GM12873 (cell line): ENCODE results near the gene JAKMIP1.

ENCODE experiments used
- TF ChIP-seq, protein P1 (sequence below): IDR thresholded peaks from 2 replicates; pipeline ENCODE4 v1.5.1; 2012; ENCODE audit warnings: low read depth, mild to moderate bottlenecking, moderate library complexity, low read length, control low read depth; ENCODE audit not compliant: insufficient read depth; ENCODE audit errors: missing control alignments

Gene JAKMIP1

DNA sequence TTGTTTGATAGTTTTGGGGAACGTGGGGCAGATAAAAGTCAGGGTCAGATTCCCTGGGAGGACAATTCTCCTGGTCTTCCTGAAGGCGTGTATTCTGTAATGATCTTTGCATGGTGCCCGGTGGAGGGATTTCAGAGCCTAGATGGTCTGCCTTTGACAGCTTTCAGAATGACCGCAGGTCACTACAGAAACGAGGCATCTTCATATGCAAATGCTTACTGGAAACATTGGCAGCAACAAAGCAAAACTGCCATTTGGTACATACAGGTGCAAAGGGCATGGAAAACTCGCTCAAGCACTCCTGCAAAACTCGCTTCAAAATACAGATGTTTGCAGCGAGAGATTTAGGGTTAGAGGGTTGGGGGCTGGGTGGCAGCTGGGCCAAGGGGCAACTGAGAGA, 190.9 kb downstream of the JAKMIP1 start:
- TF ChIP-seq, protein P1, sequence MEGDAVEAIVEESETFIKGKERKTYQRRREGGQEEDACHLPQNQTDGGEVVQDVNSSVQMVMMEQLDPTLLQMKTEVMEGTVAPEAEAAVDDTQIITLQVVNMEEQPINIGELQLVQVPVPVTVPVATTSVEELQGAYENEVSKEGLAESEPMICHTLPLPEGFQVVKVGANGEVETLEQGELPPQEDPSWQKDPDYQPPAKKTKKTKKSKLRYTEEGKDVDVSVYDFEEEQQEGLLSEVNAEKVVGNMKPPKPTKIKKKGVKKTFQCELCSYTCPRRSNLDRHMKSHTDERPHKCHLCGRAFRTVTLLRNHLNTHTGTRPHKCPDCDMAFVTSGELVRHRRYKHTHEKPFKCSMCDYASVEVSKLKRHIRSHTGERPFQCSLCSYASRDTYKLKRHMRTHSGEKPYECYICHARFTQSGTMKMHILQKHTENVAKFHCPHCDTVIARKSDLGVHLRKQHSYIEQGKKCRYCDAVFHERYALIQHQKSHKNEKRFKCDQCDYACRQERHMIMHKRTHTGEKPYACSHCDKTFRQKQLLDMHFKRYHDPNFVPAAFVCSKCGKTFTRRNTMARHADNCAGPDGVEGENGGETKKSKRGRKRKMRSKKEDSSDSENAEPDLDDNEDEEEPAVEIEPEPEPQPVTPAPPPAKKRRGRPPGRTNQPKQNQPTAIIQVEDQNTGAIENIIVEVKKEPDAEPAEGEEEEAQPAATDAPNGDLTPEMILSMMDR: no peak

DNA sequence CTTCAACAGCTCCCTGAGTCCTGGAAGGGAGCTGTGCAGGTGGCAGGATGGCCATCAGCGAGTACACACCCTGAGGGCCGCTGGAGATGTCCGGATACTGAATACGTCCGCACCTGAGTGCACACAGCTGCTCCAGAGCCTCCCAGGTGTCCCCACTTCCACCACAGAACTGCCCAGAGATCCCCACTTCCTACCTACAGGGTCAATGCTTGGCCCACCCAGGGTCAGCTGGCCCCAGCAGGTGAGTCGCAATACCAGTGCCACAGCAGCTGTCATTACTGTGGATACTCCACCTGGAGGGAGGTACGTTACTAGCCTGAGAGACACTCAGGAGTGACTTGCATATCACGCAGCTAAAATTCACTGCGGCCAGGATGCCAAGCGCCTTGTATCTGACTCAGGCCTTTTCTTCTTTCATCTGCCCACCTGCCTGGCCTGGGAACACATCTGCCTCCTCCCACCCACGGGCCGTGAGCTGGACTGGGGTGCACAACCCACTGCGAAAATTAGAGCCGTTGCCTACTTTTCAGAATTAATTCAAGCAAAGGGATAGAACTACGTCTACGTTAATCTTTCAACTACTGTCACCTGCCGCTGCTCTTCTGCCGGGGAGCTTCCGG, 191.5 kb downstream of the JAKMIP1 start:
- TF ChIP-seq, protein P1: no peak

DNA sequence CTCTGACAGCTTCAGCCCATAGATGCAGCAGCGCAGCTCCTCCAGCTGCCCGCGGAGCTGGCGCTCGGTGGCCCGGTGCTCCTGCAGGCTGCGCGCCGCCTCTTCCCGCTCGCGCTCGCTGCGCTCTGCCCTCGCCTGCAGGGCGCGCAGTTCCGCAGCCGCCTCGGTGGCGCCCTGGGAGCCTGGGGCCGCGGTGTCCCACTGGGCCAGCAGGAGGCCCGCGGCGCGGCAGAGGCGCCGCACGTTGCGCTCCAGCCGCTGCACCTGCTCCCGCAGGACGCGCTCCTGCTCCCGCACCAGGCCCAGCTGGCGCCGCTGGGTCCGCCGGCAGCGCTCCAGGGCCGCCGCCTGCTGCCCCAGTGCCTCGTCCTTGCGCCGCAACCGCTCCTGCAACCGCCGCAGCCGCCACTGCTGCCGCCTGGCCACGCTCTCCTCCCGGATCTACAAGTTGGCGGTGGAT, 192.2 kb downstream of the JAKMIP1 start:
- TF ChIP-seq, protein P1: no peak

DNA sequence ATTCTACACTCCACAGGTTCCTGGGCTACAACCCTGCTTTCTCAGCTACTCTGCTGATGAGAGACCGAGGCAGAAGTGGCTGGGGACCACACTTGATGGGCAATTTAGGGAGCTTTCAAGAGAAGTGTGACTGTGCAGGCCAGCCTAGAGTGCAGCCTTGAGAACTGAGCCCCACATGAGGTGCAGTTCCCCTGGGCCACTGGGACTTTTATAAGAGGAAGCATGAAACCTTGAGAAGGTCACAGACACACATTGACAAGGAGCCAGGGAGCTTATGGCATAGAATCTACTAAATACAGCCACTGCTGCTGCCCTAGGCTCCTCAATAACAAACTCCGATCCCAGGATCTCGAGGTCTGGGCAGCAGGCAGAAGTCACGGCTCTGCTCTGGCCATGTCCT, 195.2 kb downstream of the JAKMIP1 start:
- TF ChIP-seq, protein P1: no peak

DNA sequence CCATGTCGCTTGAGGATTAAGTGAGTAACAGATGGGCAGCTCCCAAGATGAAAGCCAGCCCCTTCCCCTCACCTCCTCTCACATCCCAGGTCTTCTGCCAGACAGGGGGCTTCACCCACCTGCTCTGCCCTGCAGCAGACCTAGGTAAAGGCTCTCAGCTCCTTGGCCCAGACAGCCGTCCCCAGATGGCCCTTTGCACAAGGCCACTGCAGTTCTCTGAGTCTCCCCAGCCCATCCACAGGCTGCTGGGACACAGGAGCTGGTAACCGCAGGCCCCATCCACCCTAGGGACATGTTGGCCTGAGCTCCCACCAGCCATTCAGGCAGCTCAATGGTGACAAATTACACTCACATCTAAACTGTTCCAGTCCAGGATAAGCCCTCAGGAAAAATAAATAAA, 197.4 kb downstream of the JAKMIP1 start:
- TF ChIP-seq, protein P1: no peak

DNA sequence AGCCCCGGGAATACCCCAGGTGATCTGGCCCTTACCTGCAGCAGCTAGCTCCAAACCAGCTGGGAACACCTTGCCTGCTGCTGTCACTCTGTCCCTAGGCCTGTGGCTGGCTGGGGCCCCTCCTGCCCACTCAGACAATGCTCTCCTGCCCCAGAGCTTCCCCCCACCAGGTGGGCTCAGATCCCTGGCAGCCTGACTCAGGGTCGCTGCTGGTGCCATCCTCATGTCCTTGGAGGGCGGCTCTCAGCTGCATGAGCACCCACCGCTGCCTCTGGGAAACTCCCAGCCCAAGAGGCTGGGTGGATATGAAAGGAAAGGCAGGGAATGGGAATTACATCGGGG, 197.9 kb downstream of the JAKMIP1 start:
- TF ChIP-seq, protein P1: no peak

DNA sequence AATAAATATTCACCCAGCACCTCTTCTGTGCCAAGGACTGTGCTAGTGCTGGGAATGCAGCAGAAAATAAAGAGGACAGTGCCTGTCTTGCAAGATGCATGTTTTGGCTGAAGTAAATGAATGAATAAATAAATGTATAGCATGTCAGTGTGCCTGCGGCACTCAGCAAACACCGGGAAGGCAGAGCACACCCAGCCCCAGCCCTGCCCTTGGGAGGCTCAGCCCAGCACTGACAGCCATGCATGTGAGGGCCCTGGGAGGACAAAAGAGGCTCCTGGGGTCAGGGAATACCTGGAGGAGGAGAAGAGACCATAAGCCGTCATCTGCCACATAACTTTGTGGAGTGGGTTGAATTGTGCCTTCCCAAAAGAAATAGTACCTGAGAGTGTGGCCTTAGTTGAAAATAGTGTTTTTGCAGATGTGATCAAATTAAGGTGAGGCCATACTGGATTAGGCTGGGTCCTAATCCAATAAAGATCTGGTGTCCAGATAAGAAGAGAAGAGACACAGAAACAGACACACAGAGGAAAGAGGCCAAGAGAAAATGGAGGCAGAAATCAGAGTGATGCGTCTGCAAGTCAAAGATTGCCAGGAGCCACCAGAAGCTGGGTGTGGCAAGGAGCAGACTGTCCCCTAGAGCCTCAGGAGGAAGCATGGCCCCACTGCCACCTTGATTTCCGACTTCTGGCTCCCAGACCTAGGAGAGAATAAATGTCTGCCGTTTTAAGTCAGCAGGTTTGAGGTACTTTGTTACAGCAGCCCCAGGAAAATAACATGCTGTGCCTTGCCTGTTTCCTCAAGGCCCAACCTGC, 198.5 kb downstream of the JAKMIP1 start:
- TF ChIP-seq, protein P1: no peak
